Pancreas (tissue), 10 donors: ENCODE results near the gene TMEM9. TPM values are rescaled to one million over a fixed set of nuclear protein-coding genes. Genes with fewer than 3 reads are reported as not detected.
A peak's percentile ranks its signal among the peaks of the same experiment; 100 is the strongest.

Experiments used
- ATAC-seq, 4 donors: fragments of 200-7000 bp; cut with Tn5 transposase; one replicate each; pipeline versions ENCODE4 v1.8.0 to v1.9.1; 2020; ENCODE audit warnings: mild to moderate bottlenecking in 4 of 4, moderate library complexity in 4 of 4
- DNase-seq, 6 donors: peaks; one replicate each; pipeline ENCODE4 v3.0.0-alpha.2; 2020
- FAIRE-seq: peaks from 2 replicates; lab custom pipeline; 2012; peaks lifted over from hg19 to GRCh38; lab: Jason Lieb, UNC
- H3K27ac ChIP-seq, 4 donors: fragments of 200-600 bp; sonication (generic); 1 replicate in 3 of 4; 2 replicates in 1 of 4; pipeline versions ENCODE4 v1.5.0 to v1.8.0; 2020
- H3K27me3 ChIP-seq, 4 donors: fragments of 200-600 bp; one replicate each; pipeline ENCODE4 v1.8.0; 2021
- H3K36me3 ChIP-seq, 3 donors: fragments of 200-600 bp; sonication (generic) in 1 of 3; one replicate each; pipeline versions ENCODE4 v1.5.0 to v1.8.0; 2020 to 2021
- H3K4me1 ChIP-seq, 3 donors: fragments of 200-600 bp; one replicate each; pipeline ENCODE4 v1.8.0; 2021
- H3K4me3 ChIP-seq, 4 donors: fragments of 200-600 bp; sonication (generic) in 2 of 4; one replicate each; pipeline versions ENCODE4 v1.5.0 to v1.8.0; 2020 to 2021
- H3K9me3 ChIP-seq, 4 donors: fragments of 200-600 bp; one replicate each; pipeline ENCODE4 v1.8.0; 2021
- WGBS, 2 donors: extraction: QIAGEN DNeasy Blood & Tissue Kit; methylation state at CpG; one replicate each; pipeline ENCODE4 v1.1.7; 2013; 5-methylcytosine and 5-hydroxymethylcytosine counted together
- intact Hi-C, 3 donors: fragments of 100-400 bp; cut with DNase I; formaldehyde crosslinking; loops; one replicate each; pipeline versions ENCODE4 v1.11.1 to v1.14.2; 2022
- polyA plus RNA-seq, 2 donors: library from polyadenylated mRNA; stranded (reverse); fragments of 200-250 nt; gene quantifications; one replicate each; pipeline ENCODE4 v1.2.3, GENCODE V29; 2013
- total RNA-seq, 6 donors: library from RNA; stranded (reverse); fragmentation: NEBNext Ultra II Directional in 4 of 6; extraction: Animal tissue kit (Norgen Biotek cat#: 25700) in 4 of 6; gene quantifications; one replicate each; pipeline versions ENCODE4 v1.2.1 to v1.2.4, GENCODE V29; 2021 to 2023
- TF ChIP-seq, protein P1 (sequence below), 4 donors: fragments of 200-600 bp; sonication (generic) in 3 of 4; IDR thresholded peaks; one replicate each; pipeline versions ENCODE4 v1.5.0 to v1.8.0; 2021; ENCODE audit warnings: antibody characterized with exemption in 4 of 4
- donor health status: healthy with polysubstance abuse.
- donor health status: DM: no; HTN: no; CAD: no; lungs with moderate emphysema.
- donor health status: DM: no; HTN: no; CAD: no.
- donor health status: control.
- donor health status: control.
- donor health status: Bipolar disorder and iron deficiency.
- donor health status: DM: yes; HTN: yes; CAD: no.
- donor health status: DM: no; HTN: no; CAD: no.
- donor health status: DM: no; HTN: no; CAD: no.
- donor health status: DM: yes; HTN: yes; CAD: no.

TMEM9 gene
- total and polyA plus RNA-seq, 8 donors = 21.3 to 87.7 (median 37.5) TPM

GRCh38 chr1:201185527-201186128, 31.4 kb upstream of the TMEM9 start:
- H3K36me3 ChIP-seq = no peaks in the 10 kb centered on the region
- no peak for FAIRE-seq
- peak in 1 of 6 donors; percentile 29 for DNase-seq
- TF ChIP-seq, protein P1, sequence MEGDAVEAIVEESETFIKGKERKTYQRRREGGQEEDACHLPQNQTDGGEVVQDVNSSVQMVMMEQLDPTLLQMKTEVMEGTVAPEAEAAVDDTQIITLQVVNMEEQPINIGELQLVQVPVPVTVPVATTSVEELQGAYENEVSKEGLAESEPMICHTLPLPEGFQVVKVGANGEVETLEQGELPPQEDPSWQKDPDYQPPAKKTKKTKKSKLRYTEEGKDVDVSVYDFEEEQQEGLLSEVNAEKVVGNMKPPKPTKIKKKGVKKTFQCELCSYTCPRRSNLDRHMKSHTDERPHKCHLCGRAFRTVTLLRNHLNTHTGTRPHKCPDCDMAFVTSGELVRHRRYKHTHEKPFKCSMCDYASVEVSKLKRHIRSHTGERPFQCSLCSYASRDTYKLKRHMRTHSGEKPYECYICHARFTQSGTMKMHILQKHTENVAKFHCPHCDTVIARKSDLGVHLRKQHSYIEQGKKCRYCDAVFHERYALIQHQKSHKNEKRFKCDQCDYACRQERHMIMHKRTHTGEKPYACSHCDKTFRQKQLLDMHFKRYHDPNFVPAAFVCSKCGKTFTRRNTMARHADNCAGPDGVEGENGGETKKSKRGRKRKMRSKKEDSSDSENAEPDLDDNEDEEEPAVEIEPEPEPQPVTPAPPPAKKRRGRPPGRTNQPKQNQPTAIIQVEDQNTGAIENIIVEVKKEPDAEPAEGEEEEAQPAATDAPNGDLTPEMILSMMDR (IDR thresholded peaks at IDR 0.05) = no peak
- ATAC-seq = no peak
- H3K9me3 ChIP-seq = no peaks in the 10 kb centered on the region
- no peaks in the 10 kb centered on the region for H3K27me3 ChIP-seq
- no peak overlapping the region for H3K27ac ChIP-seq
- no peaks in the 10 kb centered on the region for H3K4me1 ChIP-seq
- intact Hi-C loops = no loop called here
- H3K4me3 ChIP-seq = no peak overlapping the region
- 84 to 89% methylated on average over 5 of the region's 5 CpGs for WGBS, 2 donors

GRCh38 chr1:201185123-201185453, 30.8 kb upstream of the TMEM9 start:
- no peak for ATAC-seq
- intact Hi-C loops = no loop called here
- Histone ChIP-seq H3K4me1 (no peaks in the 10 kb centered on the region), H3K27me3 (no peaks in the 10 kb centered on the region), H3K4me3 (no peak overlapping the region), H3K36me3 (no peaks in the 10 kb centered on the region), H3K9me3 (no peaks in the 10 kb centered on the region), H3K27ac (no peak overlapping the region)
- no peak for DNase-seq
- TF ChIP-seq, protein P1 (IDR thresholded peaks at IDR 0.05) = peak in 1 of 4 donors; percentile 9
- no peak for FAIRE-seq
- 44 to 62% methylated on average over 3 of the region's 3 CpGs for WGBS, 2 donors

DNA sequence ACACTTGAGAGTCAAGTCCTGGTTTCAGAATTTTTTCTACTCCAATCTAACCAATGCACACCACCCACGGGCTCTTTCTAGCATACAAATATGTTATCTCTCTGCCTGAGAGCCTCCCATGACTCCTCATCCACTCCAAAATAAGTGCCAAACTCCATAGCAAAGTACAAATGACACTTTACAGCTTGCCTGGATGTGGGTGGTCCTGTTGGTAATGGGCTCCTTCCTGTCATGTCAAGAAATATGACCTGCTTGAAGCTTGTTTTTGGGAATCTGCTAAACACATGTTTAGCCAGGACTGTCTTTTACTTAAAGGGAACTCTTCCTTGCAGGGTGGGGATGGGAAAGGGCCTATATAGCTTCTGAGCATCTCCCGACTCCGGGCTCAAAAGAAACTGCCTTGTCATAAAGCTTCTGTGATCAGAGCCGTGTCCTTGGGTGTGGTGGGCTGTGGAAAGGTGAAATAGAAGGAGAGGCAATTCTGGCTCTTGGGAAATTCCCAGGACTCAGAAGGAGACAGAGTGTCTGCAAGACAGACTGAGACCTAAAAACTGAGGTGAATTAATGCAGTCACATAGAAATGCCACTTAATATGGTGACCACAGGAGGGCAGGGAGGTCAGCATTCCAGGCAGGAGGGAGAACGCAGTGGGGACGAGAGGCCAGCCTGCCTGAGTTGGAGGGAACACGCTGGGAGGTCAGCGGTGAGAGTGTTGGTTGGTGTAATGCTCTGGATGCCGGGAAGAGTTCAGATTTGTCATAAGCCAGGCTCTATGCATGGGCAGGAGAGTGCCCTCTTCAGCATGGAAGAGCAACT, 30.2 kb upstream of the TMEM9 start:
- no peak overlapping the region for H3K27ac ChIP-seq
- H3K4me3 ChIP-seq = no peak overlapping the region
- intact Hi-C loops = loop anchor here in 1 of 3 donors (5.0 kb wide), 1 partner anchor 37 kb away; no protein-coding TSS in a partner anchor
- H3K36me3 ChIP-seq = no peaks in the 10 kb centered on the region
- H3K4me1 ChIP-seq = no peaks in the 10 kb centered on the region
- H3K27me3 ChIP-seq = no peaks in the 10 kb centered on the region
- TF ChIP-seq, protein P1 (IDR thresholded peaks at IDR 0.05) = peak in 2 of 4 donors; percentile 37 to 49
- FAIRE-seq (no peak), ATAC-seq (peak; percentile 79 to 99 (median 92)), DNase-seq (peak in 3 of 6 donors; percentile 35 to 56 (median 55))
- H3K9me3 ChIP-seq = no peaks in the 10 kb centered on the region
- whole genome bisulfite sequencing, 2 donors = 57 to 62% methylated on average over 9 of the region's 9 CpGs

GRCh38 chr1:201183753-201184152, 29.5 kb upstream of the TMEM9 start:
- peak in 1 of 6 donors; percentile 19 for DNase-seq
- intact Hi-C loops = loop anchor here in 1 of 3 donors (5.0 kb wide), 1 partner anchor 36 kb away; no protein-coding TSS in a partner anchor
- no peak overlapping the region for H3K4me3 ChIP-seq
- H3K36me3 ChIP-seq = no peaks in the 10 kb centered on the region
- no peaks in the 10 kb centered on the region for H3K27me3 ChIP-seq
- 86 to 90% methylated on average over 5 of the region's 5 CpGs for WGBS, 2 donors
- H3K27ac ChIP-seq = no peak overlapping the region
- H3K9me3 ChIP-seq = no peaks in the 10 kb centered on the region
- H3K4me1 ChIP-seq = no peaks in the 10 kb centered on the region
- ATAC-seq = no peak
- TF ChIP-seq, protein P1 (IDR thresholded peaks at IDR 0.05) = no peak
- no peak for FAIRE-seq
